HG02973 (cell line): ENCODE data around the gene ERCC3.
A peak's percentile ranks its signal among the peaks of the same experiment; 100 is the strongest.

Experiments
- ATAC-seq: cut with Tn5 transposase; IDR thresholded peaks from one replicate; pipeline ENCODE4 v1.9.1; 2021; ENCODE audit warnings: moderate library complexity; ENCODE audit not compliant: unreplicated experiment

ERCC3 gene

GRCh38 chr2:127293748-127294562 is at the start of gene ERCC3:
ERCC3 (minus strand) TSS chr2:127294144; CDS start chr2:127294081, 63 bp downstream.
- ATAC-seq: peak; percentile 98

- ATAC-seq: no peak
Observed at GRCh38 chr2:127343277-127343676, 49.3 kb upstream of the ERCC3 start.

- no peak for ATAC-seq
Observed at GRCh38 chr2:127342101-127342500, 48.2 kb upstream of the ERCC3 start.

GRCh38 chr2:127332335-127332734 is 38.4 kb upstream of the ERCC3 start:
- no peak for ATAC-seq

- ATAC-seq: no peak
Observed at GRCh38 chr2:127330753-127331152, 36.8 kb upstream of the ERCC3 start.

- no peak for ATAC-seq
Observed at GRCh38 chr2:127326289-127326945, 32.5 kb upstream of the ERCC3 start.

- no peak for ATAC-seq
Observed at GRCh38 chr2:127324635-127325034, 30.7 kb upstream of the ERCC3 start.

- ATAC-seq: no peak
Observed at GRCh38 chr2:127321303-127321702, 27.4 kb upstream of the ERCC3 start.

GRCh38 chr2:127320586-127321275 is 26.8 kb upstream of the ERCC3 start:
- no peak for ATAC-seq

- ATAC-seq: no peak
Observed at GRCh38 chr2:127320067-127320466, 26.1 kb upstream of the ERCC3 start.

- ATAC-seq: no peak
Observed at GRCh38 chr2:127314193-127314988, 20.4 kb upstream of the ERCC3 start.

GRCh38 chr2:127313406-127313805 is 19.5 kb upstream of the ERCC3 start:
- ATAC-seq: peak; percentile 88

GRCh38 chr2:127310980-127311379 is 17.0 kb upstream of the ERCC3 start:
- ATAC-seq: no peak

- ATAC-seq: no peak
Observed at GRCh38 chr2:127309468-127309867, 15.5 kb upstream of the ERCC3 start.

GRCh38 chr2:127308586-127309138 is 14.7 kb upstream of the ERCC3 start:
- ATAC-seq: no peak

- no peak for ATAC-seq
Observed at GRCh38 chr2:127305990-127306585, 12.1 kb upstream of the ERCC3 start.

GRCh38 chr2:127302168-127302567 is 8.2 kb upstream of the ERCC3 start:
- no peak for ATAC-seq

GRCh38 chr2:127293386-127293747 is 577 bp downstream of the ERCC3 start:
- no peak for ATAC-seq

GRCh38 chr2:127288274-127288673 is 5.7 kb downstream of the ERCC3 start:
- no peak for ATAC-seq

GRCh38 chr2:127283275-127283674 is 10.7 kb downstream of the ERCC3 start:
- no peak for ATAC-seq
